Measurements from ENCODE around the gene MS4A2.

The MS4A2 gene

DNA sequence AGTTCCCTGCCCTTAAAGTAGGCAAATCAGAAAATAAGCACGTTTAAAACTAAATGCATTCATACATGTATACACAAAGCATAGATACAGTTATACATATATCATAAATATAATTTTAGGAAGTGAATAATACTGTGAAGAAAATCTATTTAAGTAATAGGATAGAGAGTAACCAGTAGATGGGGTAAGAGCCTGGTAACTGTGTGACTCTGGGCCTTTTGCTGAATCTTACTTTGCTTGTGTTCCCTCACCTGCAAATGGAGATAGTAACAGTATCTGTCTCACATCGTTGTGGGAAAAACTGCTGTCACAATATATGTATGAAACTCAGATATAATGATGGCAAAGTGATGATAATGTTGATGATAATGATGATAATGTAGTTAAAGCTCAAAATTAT, 29.9 kb downstream of the MS4A2 start:
- TF ChIP-seq TAF1 (IDR thresholded peaks at IDR 0.05; ENCODE audit: borderline replicate concordance, insufficient read depth, low read length), result no peak
- TF ChIP-seq POLR2AphosphoS5 (IDR thresholded peaks at IDR 0.05; ENCODE audit: low read depth, low read length), result no peak
- no peak for TF ChIP-seq SIN3A (IDR thresholded peaks at IDR 0.05; ENCODE audit: borderline replicate concordance, insufficient read depth, low read length)
- TF ChIP-seq FOXP2 (optimal IDR thresholded peaks at IDR 0.05; ENCODE audit: borderline replicate concordance, extremely low read depth, extremely low read length, insufficient read depth), result no peak
- TF ChIP-seq, protein P1, sequence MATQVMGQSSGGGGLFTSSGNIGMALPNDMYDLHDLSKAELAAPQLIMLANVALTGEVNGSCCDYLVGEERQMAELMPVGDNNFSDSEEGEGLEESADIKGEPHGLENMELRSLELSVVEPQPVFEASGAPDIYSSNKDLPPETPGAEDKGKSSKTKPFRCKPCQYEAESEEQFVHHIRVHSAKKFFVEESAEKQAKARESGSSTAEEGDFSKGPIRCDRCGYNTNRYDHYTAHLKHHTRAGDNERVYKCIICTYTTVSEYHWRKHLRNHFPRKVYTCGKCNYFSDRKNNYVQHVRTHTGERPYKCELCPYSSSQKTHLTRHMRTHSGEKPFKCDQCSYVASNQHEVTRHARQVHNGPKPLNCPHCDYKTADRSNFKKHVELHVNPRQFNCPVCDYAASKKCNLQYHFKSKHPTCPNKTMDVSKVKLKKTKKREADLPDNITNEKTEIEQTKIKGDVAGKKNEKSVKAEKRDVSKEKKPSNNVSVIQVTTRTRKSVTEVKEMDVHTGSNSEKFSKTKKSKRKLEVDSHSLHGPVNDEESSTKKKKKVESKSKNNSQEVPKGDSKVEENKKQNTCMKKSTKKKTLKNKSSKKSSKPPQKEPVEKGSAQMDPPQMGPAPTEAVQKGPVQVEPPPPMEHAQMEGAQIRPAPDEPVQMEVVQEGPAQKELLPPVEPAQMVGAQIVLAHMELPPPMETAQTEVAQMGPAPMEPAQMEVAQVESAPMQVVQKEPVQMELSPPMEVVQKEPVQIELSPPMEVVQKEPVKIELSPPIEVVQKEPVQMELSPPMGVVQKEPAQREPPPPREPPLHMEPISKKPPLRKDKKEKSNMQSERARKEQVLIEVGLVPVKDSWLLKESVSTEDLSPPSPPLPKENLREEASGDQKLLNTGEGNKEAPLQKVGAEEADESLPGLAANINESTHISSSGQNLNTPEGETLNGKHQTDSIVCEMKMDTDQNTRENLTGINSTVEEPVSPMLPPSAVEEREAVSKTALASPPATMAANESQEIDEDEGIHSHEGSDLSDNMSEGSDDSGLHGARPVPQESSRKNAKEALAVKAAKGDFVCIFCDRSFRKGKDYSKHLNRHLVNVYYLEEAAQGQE (IDR thresholded peaks at IDR 0.05; ENCODE audit: insufficient read depth in 1 of 2, low read depth in 2 of 2, low read length in 2 of 2), result no peak

GRCh38 chr11:60119710-60120109, 31.2 kb downstream of the MS4A2 start:
- TF ChIP-seq POLR2AphosphoS5 (IDR thresholded peaks at IDR 0.05; ENCODE audit: low read depth, low read length) (no peak), TAF1 (IDR thresholded peaks at IDR 0.05; ENCODE audit: borderline replicate concordance, insufficient read depth, low read length) (no peak), SIN3A (IDR thresholded peaks at IDR 0.05; ENCODE audit: borderline replicate concordance, insufficient read depth, low read length) (no peak), FOXP2 (optimal IDR thresholded peaks at IDR 0.05; ENCODE audit: borderline replicate concordance, extremely low read depth, extremely low read length, insufficient read depth) (no peak)
- TF ChIP-seq, protein P1 (IDR thresholded peaks at IDR 0.05; ENCODE audit: insufficient read depth in 1 of 2, low read depth in 2 of 2, low read length in 2 of 2), result no peak

DNA sequence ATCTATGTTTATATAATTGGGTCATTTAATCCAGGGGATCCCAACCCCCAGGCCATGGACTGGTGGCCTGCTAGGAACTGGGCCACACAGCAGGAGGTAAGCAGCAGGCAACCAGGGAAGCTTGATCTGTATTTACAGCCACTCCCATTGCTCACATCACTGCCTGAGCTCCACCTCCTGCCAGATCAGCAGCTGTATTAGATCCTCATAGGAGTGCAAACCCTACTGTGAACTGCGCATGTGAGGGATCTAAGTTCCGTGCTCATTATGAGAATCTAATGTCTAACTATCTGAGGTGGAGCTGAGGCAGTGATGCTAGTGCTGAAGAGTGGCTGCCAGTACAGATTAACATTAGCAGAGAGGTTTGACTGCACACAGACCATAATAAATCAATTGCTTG, 32.8 kb downstream of the MS4A2 start:
- no peak for TF ChIP-seq SIN3A (IDR thresholded peaks at IDR 0.05; ENCODE audit: borderline replicate concordance, insufficient read depth, low read length)
- TF ChIP-seq, protein P1 (IDR thresholded peaks at IDR 0.05; ENCODE audit: insufficient read depth in 1 of 2, low read depth in 2 of 2, low read length in 2 of 2), result no peak
- TF ChIP-seq POLR2AphosphoS5 (IDR thresholded peaks at IDR 0.05; ENCODE audit: low read depth, low read length), result no peak
- TF ChIP-seq FOXP2 (optimal IDR thresholded peaks at IDR 0.05; ENCODE audit: borderline replicate concordance, extremely low read depth, extremely low read length, insufficient read depth), result no peak
- no peak for TF ChIP-seq TAF1 (IDR thresholded peaks at IDR 0.05; ENCODE audit: borderline replicate concordance, insufficient read depth, low read length)

DNA sequence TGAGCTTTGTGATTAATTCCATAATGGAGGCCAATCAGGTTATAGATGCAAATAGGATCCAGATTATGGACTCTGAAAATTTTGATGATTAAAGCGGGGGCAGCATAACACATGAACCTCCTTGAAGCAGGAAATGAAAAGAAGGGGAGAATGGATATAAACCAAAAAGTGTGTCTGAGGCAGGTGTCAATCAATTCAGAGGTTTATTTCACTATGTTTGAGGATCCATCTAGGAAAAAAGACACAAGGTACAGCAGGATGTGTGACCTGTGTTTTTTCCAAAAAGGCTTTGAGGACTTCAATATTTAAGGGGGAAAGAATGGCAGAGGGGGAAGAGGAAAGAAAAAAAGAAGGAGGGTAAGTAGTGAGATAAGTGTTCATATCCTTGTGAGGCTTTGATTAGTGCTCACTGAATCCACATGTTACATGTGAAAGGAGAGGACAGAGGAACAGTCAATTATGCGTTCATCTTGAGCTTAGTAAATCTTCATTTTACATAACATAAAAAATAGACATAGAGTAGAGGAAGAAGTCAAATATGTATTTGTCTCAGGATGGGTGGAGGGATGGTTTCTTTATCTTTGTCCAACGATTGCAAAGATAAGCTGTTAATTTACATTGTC, 34.1 kb downstream of the MS4A2 start:
- TF ChIP-seq, protein P1 (IDR thresholded peaks at IDR 0.05; ENCODE audit: insufficient read depth in 1 of 2, low read depth in 2 of 2, low read length in 2 of 2), result no peak
- TF ChIP-seq SIN3A (IDR thresholded peaks at IDR 0.05; ENCODE audit: borderline replicate concordance, insufficient read depth, low read length) (no peak), TAF1 (IDR thresholded peaks at IDR 0.05; ENCODE audit: borderline replicate concordance, insufficient read depth, low read length) (no peak), POLR2AphosphoS5 (IDR thresholded peaks at IDR 0.05; ENCODE audit: low read depth, low read length) (no peak), FOXP2 (optimal IDR thresholded peaks at IDR 0.05; ENCODE audit: borderline replicate concordance, extremely low read depth, extremely low read length, insufficient read depth) (no peak)

All from PFSK-1 (cell line).